Effector memory CD4-positive, alpha-beta T cell (primary cell): Measurements from ENCODE around the gene BPTF.
"Not testable (repeated sequence)": the region's sequence is repeated elsewhere in the genome, so short reads cannot be mapped to it uniquely, and the experiment has no call there.

Experiments
- DNase-seq, 3 donors: peaks; one replicate each; pipeline ENCODE4 v3.0.0-alpha.2; 2020
- H3K27ac ChIP-seq: 2 replicates; pipeline ENCODE4 v1.7.0; 2013; ENCODE audit warnings: mild to moderate bottlenecking, low read length, moderate library complexity; ENCODE audit not compliant: insufficient read depth, poor library complexity, severe bottlenecking
- H3K27me3 ChIP-seq: replicated peaks from 2 replicates; pipeline ENCODE4 v1.7.0; 2013; ENCODE audit warnings: mild to moderate bottlenecking, low read length; ENCODE audit not compliant: insufficient read depth, control insufficient read depth, poor library complexity, severe bottlenecking
- H3K36me3 ChIP-seq: 2 replicates; pipeline ENCODE4 v1.7.0; 2013; ENCODE audit warnings: mild to moderate bottlenecking, low read length, moderate library complexity; ENCODE audit not compliant: control insufficient read depth, insufficient read depth
- H3K4me1 ChIP-seq: 2 replicates; pipeline ENCODE4 v1.7.0; 2013; ENCODE audit warnings: low read length, mild to moderate bottlenecking; ENCODE audit not compliant: control insufficient read depth, insufficient read depth, poor library complexity, severe bottlenecking
- H3K4me3 ChIP-seq: 2 replicates; pipeline ENCODE4 v1.7.0; 2013; ENCODE audit warnings: low read length, low read depth, mild to moderate bottlenecking; ENCODE audit not compliant: insufficient read depth, poor library complexity, severe bottlenecking
- H3K9me3 ChIP-seq: 2 replicates; pipeline ENCODE4 v1.7.0; 2013; ENCODE audit warnings: mild to moderate bottlenecking, low read length, moderate library complexity; ENCODE audit not compliant: control insufficient read depth

Gene BPTF

DNA sequence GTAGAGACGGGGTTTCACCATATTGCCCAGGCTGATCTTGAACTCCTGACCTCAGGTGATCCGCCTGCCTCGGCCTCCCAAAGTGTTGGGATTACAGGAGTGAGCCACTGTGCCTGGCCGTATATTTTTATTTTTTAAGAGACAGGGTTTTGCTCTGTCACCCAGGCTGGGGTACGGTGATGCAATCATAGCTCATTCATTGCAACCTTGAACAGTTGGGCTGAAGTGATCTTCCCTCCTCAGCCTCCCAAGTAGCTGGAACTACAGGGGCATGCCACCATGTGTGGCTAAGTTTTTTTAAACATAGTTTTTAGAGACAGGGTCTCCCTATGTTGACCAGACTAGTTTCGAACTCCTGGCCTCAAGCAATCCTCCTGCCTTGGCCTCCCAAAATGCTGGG is 12.9 kb upstream of the BPTF start:
- not testable (repeated sequence) for H3K4me3 ChIP-seq, H3K27me3 ChIP-seq, DNase-seq, H3K27ac ChIP-seq, H3K9me3 ChIP-seq, H3K4me1 ChIP-seq, H3K36me3 ChIP-seq

DNA sequence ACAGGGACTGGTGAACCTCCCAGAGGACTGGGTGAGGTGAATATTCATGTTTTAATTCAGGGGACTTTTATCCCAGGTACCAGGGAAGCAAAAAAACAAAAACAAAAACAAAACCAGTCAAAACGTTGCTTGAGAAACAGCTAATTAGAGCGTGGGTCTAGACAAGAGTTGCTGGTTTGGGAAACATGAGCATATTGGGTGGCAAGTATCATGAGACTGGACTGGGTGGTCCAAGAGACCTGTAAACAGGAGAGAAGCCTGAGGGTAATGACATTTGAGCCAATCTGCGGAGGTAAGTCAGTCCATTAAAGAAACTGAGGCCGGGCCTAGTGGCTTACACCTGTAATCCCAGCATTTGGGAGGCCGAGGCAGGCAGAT is 11.5 kb upstream of the BPTF start:
- DNase-seq: no peak
- no peaks in the 10 kb centered on the region for H3K36me3 ChIP-seq
- no peaks in the 10 kb centered on the region for H3K4me1 ChIP-seq
- no peaks in the 10 kb centered on the region for H3K27me3 ChIP-seq
- no peaks in the 10 kb centered on the region for H3K9me3 ChIP-seq
- H3K27ac ChIP-seq: no peak overlapping the region
- no peak overlapping the region for H3K4me3 ChIP-seq

DNA sequence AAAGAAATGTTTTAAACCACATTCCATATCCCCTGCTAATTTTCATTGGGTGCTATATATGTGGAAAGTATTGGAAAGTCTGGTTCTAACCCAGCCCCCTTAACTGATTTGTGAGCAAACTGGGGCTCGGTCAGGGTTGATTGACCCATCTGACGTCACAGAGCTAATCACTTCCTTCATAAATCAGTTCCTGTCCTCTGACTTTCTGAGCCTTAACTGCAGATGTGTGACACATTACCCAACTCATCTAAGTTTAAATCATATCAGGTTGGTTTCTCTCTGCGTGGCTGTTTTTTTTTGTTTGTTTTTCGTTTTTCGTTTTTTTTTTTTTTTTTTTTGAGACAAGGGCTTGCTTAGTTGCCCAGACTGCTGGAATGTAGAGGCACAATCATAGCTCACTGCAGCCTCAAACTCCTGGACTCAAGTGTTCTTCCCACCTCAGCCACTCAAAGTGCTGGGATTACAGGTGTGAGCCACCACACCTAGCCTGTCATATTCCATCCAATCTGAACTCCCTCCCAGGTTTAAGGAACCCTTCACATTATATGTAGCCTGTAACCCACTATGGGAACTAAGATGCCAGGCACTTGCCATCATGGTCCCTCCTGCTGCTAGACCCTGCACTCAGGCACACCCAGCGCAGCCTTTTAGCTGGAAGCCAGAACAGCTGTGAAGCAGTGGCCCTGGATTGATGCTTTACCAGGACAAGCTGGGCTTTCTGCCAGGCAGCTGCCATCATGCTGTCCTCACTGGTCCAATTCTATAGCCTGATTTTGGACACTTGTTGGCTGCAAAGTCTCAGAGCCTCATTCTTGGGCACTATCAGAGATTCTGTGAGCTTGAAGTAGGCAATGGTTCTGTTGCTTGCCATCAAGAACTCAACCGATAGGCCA is 6.9 kb upstream of the BPTF start:
- no peaks in the 10 kb centered on the region for H3K36me3 ChIP-seq
- H3K4me3 ChIP-seq: no peak overlapping the region
- H3K27me3 ChIP-seq: no peaks in the 10 kb centered on the region
- no peak overlapping the region for H3K27ac ChIP-seq
- DNase-seq: no peak
- H3K4me1 ChIP-seq: no peaks in the 10 kb centered on the region
- no peaks in the 10 kb centered on the region for H3K9me3 ChIP-seq

DNA sequence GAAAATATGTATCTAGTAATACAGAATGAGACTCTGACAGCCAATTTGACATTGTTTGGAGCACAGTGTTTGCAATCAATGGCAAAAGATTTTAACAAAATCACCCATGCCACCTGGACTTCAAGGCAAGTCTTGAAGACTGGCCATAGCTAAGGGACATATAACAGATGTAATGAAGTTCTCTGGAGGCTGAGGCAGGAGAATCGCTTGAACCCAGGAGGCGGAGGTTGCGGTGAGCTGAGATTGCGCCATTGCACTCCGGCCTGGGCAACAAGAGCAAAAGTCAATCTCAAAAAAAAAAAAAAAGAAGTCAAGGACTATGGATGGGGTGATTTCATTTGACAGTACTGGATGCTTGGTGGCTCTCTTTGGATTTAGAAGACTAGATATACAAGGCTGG is 5.6 kb upstream of the BPTF start:
- H3K27me3 ChIP-seq: no peaks in the 10 kb centered on the region
- no peaks in the 10 kb centered on the region for H3K9me3 ChIP-seq
- no peaks in the 10 kb centered on the region for H3K36me3 ChIP-seq
- no peak overlapping the region for H3K4me3 ChIP-seq
- H3K27ac ChIP-seq: no peak overlapping the region
- no peak for DNase-seq
- peaks cover 4% of the 10 kb centered on the region for H3K4me1 ChIP-seq

DNA sequence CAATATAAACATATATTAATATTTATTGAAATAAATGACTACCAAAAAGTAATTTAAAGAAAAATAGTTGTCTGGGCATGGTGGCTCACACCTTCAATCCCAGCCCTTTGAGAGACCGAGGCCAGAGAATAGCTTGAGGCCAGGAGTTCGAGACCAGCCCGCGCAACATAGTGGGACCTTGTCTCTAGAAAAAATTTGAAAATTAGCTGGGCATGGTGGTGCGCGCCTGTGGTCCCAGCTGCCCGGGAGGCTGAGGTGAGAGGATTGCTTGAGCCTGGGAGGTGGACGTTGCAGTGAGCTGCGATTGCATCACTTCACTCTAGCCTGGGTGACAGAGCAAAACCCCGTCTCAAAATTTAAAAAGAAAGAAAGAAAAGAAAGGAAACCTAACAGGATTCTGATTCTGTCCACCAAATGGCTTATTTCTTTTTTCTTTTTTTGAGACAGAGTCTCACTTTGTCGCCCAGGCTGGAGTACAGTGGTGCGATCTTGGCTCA is 3.4 kb upstream of the BPTF start:
- H3K27ac ChIP-seq: no peak overlapping the region
- DNase-seq: no peak
- no peaks in the 10 kb centered on the region for H3K36me3 ChIP-seq
- no peaks in the 10 kb centered on the region for H3K27me3 ChIP-seq
- H3K9me3 ChIP-seq: no peaks in the 10 kb centered on the region
- no peak overlapping the region for H3K4me3 ChIP-seq
- peaks cover 6% of the 10 kb centered on the region for H3K4me1 ChIP-seq

DNA sequence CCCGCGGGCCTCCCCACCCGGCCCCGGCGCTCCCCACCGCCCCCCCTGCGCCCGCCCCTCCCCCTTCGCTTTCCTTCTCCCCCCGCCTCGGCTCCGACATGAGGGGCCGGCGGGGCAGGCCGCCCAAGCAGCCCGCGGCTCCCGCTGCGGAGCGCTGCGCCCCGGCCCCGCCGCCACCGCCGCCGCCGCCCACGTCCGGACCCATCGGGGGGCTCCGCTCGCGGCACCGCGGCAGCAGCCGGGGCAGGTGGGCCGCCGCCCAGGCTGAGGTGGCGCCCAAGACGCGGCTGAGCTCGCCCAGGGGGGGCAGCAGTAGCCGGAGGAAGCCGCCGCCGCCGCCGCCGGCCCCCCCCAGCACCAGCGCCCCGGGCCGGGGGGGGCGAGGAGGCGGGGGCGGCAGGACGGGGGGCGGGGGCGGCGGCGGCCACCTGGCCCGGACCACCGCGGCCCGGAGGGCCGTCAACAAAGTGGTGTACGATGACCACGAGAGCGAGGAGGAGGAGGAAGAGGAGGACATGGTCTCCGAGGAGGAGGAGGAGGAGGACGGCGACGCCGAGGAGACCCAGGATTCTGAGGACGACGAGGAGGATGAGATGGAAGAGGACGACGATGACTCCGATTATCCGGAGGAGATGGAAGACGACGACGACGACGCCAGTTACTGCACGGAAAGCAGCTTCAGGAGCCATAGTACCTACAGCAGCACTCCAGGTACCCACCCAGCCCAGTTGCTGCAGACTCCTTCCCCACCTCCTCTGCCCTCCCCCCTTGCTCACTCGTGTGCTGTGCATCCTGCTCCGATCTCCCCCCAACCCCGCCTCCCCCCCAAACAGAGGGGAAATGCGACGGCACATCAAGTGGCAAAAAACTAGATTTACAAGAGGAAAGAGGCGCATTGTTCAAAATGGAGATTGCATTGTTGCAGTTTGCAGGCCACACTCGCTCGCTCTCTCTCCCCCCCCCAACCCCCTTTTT is 611 bp downstream of the BPTF start:
- DNase-seq: peak; percentile 21 to 60 (median 47)
- Histone ChIP-seq H3K4me1 (peaks cover 23% of the 10 kb centered on the region), H3K4me3 (peak overlapping the region; percentile 83), H3K27ac (peak overlapping the region; percentile 70)
- not testable (repeated sequence) for H3K36me3 ChIP-seq, H3K27me3 ChIP-seq, H3K9me3 ChIP-seq

DNA sequence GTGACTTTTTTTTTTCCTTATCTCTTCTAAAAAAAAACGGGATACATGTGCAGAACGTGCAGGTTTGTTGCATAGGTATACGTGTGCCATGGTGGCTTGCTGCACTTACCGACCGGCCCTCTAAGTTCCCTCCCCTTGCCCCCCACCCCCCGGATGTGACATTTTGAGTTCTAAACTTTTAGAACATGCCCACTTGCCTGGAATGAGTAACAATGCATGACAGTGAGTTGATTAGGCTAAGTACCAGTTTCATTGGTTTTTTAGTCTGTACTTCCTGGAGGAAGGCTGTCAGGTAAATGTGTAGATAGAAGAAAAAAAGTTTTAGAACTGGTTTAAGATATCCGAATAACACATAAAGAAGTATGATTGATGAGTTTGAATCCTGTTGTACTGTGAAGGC is 4.0 kb downstream of the BPTF start:
- Histone ChIP-seq H3K9me3 (no peaks in the 10 kb centered on the region), H3K4me3 (no peak overlapping the region), H3K36me3 (no peaks in the 10 kb centered on the region), H3K27me3 (no peaks in the 10 kb centered on the region), H3K4me1 (peaks cover 23% of the 10 kb centered on the region), H3K27ac (no peak overlapping the region)
- peak in 2 of 3 donors; percentile 3 to 17 for DNase-seq

DNA sequence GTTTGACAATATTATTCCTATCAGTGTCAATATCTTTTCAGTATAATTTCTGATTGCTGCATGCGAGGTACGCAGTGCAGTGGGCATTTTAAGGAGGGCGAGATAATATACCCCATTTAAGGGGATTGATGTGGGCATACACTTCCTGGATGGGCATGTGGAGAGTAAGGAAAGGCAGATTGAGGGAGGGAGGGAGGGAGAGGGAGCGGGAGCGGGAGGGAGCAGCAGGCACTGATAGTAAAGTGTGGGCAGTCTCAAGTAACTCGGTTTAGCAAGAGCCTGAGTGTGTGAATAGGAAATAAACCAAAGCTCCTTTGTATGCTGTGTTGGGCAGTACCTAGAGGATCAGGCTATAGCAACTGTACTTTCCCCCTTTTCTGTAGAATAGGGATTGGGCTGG is 5.1 kb downstream of the BPTF start:
- Histone ChIP-seq H3K4me3 (no peak overlapping the region), H3K9me3 (no peaks in the 10 kb centered on the region), H3K27ac (no peak overlapping the region), H3K36me3 (no peaks in the 10 kb centered on the region), H3K4me1 (peaks cover 23% of the 10 kb centered on the region), H3K27me3 (no peaks in the 10 kb centered on the region)
- no peak for DNase-seq

DNA sequence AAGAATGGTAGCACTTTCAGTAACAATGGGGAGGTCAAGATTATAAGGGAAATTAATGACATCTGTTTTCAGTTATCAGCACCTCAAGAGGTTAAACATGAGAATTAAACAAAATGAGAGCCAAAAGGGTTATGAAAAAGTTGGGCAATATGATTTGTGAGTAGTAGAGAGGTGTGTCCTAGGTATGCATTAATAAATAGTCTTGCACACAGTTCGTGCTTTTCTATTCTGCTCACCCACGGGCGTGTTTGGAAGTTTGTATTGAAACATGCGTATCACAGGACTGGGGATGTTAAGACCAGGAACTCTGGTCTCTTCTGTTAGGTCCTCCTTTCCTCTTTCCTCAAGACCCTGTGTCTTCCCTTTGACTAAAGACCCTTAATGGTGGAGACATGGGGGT is 6.0 kb downstream of the BPTF start:
- no peaks in the 10 kb centered on the region for H3K36me3 ChIP-seq
- DNase-seq: no peak
- H3K9me3 ChIP-seq: no peaks in the 10 kb centered on the region
- H3K27me3 ChIP-seq: no peaks in the 10 kb centered on the region
- no peak overlapping the region for H3K4me3 ChIP-seq
- peaks cover 28% of the 10 kb centered on the region for H3K4me1 ChIP-seq
- no peak overlapping the region for H3K27ac ChIP-seq

DNA sequence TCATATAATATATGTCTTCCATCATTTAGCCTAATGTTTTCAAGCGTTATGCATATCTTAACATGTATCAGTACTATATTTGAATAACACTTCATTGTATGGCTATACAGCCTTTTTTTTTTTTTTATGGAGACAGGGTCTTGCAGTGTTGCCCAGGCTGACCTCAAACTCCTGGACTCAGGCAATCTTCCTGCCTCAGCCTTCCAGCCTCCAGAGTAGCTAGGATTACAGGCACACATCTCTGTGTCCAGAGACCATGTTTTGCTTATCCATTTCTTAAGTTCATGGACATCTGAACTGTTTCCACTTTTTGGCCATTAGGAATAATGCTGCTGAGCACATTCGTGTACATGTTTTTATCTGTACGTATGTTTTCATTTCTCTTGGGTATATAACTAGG is 7.8 kb downstream of the BPTF start:
- no peaks in the 10 kb centered on the region for H3K27me3 ChIP-seq
- peaks cover 22% of the 10 kb centered on the region for H3K4me1 ChIP-seq
- no peak for DNase-seq
- no peaks in the 10 kb centered on the region for H3K36me3 ChIP-seq
- H3K27ac ChIP-seq: no peak overlapping the region
- no peaks in the 10 kb centered on the region for H3K9me3 ChIP-seq
- no peak overlapping the region for H3K4me3 ChIP-seq
